ENCODE results near the gene HAUS3. TPM values are rescaled to one million over a fixed set of nuclear protein-coding genes. Genes with fewer than 3 reads are reported as not detected.

HAUS3 gene
- total and polyA plus RNA-seq, 2 of the 13 experiments (the other 11 are each of a cell fraction or from before 2014, with no cell fraction given) = 3.9 to 12.6 TPM

DNA sequence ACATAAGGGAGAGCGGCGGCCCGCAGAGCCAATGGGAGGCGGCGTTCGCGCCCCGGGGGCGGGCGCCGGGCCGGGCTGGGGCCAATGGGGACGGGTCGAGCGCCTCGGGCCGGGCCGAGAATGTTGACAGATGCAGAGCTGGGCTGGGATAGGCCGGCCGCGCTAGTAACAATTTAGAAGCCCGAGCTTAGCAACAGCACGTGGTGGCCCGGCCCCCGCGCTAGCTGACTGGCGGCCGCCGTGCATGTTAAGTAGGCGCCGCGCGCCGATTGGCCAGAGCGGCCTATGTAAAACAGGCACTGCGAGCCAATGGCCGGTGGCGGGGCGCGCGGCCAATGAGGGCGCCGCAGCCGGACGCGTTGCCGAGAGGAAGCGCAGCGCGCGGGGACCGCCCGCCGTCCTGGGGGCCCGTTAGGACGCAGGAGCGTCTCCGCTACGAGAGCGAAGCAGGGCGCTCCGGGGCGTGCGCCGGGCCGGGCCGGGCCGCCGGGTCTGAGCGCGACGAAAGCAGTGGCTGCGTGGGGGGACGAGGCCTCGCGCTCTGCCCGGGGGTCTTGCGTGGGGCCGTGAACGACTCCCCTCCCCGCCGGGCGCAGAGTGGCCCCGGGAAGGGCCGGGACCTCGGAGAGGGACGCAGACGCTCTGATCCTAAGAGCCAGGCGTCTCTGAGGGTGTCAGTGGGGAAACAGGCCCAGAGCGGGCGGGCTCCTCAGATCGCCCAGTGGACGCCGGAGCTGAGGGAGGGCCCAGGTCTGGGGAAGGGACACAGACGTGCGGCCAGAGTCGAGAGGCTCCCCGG, 20.4 kb upstream of the HAUS3 start (continued):
- TF ChIP-seq EP300 (IDR thresholded peaks at IDR 0.05; ENCODE audit: low read depth in 2 of 2, low read length in 2 of 2) = peak in 1 of 2 experiments; percentile 69; a peak in 2 of 4 replicates
- TF ChIP-seq EP300 (CRISPR knock-in tag; IDR thresholded peaks at IDR 0.05; ENCODE audit: borderline replicate concordance) = no peak
- TF ChIP-seq NR2F1 (CRISPR knock-in tag; IDR thresholded peaks at IDR 0.05) = no peak
- no peak for TF ChIP-seq ARID5B (CRISPR knock-in tag; IDR thresholded peaks at IDR 0.05)
- TF ChIP-seq PRPF4 (IDR thresholded peaks at IDR 0.05; ENCODE audit: low read depth, low read length, poor library complexity, severe bottlenecking) = no peak
- peak; percentile 74; the same call in 1 of the 2 replicates for TF ChIP-seq ZFYVE20 (CRISPR knock-in tag; IDR thresholded peaks at IDR 0.05; ENCODE audit: borderline replicate concordance, low read depth)
- no peak for TF ChIP-seq ZNF792 (CRISPR knock-in tag; IDR thresholded peaks at IDR 0.05)
- peak; percentile 65; the same call in 1 of the 2 replicates for TF ChIP-seq PHF21A (CRISPR knock-in tag; IDR thresholded peaks at IDR 0.05)
- TF ChIP-seq CC2D1A (CRISPR knock-in tag; IDR thresholded peaks at IDR 0.05) = no peak
- TF ChIP-seq HHEX (CRISPR knock-in tag; IDR thresholded peaks at IDR 0.05) = no peak
- TF ChIP-seq, protein P1, sequence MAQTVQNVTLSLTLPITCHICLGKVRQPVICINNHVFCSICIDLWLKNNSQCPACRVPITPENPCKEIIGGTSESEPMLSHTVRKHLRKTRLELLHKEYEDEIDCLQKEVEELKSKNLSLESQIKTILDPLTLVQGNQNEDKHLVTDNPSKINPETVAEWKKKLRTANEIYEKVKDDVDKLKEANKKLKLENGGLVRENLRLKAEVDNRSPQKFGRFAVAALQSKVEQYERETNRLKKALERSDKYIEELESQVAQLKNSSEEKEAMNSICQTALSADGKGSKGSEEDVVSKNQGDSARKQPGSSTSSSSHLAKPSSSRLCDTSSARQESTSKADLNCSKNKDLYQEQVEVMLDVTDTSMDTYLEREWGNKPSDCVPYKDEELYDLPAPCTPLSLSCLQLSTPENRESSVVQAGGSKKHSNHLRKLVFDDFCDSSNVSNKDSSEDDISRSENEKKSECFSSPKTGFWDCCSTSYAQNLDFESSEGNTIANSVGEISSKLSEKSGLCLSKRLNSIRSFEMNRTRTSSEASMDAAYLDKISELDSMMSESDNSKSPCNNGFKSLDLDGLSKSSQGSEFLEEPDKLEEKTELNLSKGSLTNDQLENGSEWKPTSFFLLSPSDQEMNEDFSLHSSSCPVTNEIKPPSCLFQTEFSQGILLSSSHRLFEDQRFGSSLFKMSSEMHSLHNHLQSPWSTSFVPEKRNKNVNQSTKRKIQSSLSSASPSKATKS (CRISPR knock-in tag; IDR thresholded peaks at IDR 0.05) = no peak
- no peak for TF ChIP-seq ZFP36L2 (CRISPR knock-in tag; IDR thresholded peaks at IDR 0.05)
- peak; percentile 24; the same call in 1 of the 2 replicates for TF ChIP-seq PAXIP1 (CRISPR knock-in tag; conservative IDR thresholded peaks at IDR 0.05)
- no peak for TF ChIP-seq ZBTB26 (CRISPR knock-in tag; IDR thresholded peaks at IDR 0.05; ENCODE audit: borderline replicate concordance)
- 0 out of 2 replicates have a peak, but pooled peaks have one; percentile 78 for TF ChIP-seq TERF1 (CRISPR knock-in tag; IDR thresholded peaks at IDR 0.05)
- peak; percentile 89 for TF ChIP-seq NFYC (CRISPR knock-in tag; IDR thresholded peaks at IDR 0.05)

Measured in HepG2 (cell line).